Subcutaneous abdominal adipose tissue (tissue), 5 donors: ENCODE measurements around the gene IL17RB.

Source experiments
- H3K27ac ChIP-seq: one replicate; pipeline ENCODE4 v1.7.0; 2013; ENCODE audit warnings: low read depth, mild to moderate bottlenecking, inconsistent platforms, low read length, moderate library complexity
- H3K27me3 ChIP-seq, 5 donors: one replicate each; pipeline ENCODE4 v1.7.0; 2013; ENCODE audit warnings: low read length in 5 of 5, inconsistent platforms in 1 of 5; ENCODE audit not compliant: control insufficient read depth in 5 of 5, insufficient read depth in 4 of 5
- H3K36me3 ChIP-seq, 5 donors: one replicate each; pipeline ENCODE4 v1.7.0; 2013; ENCODE audit warnings: low read length in 5 of 5; ENCODE audit not compliant: control insufficient read depth in 5 of 5, insufficient read depth in 5 of 5
- H3K4me1 ChIP-seq, 5 donors: one replicate each; pipeline ENCODE4 v1.7.0; 2013; ENCODE audit warnings: low read length in 5 of 5, mild to moderate bottlenecking in 3 of 5, moderate library complexity in 1 of 5; ENCODE audit not compliant: control insufficient read depth in 5 of 5, insufficient read depth in 5 of 5
- H3K4me3 ChIP-seq, 5 donors: one replicate each; pipeline ENCODE4 v1.7.0; 2013; ENCODE audit warnings: low read length in 5 of 5, low read depth in 1 of 5
- H3K9ac ChIP-seq, 5 donors: one replicate each; pipeline ENCODE4 v1.7.0; 2013; ENCODE audit warnings: low read length in 5 of 5, mild to moderate bottlenecking in 4 of 5, moderate library complexity in 3 of 5
- H3K9me3 ChIP-seq, 5 donors: one replicate each; pipeline ENCODE4 v1.7.0; 2013; ENCODE audit warnings: low read length in 5 of 5; ENCODE audit not compliant: control insufficient read depth in 5 of 5
- donor health status: healthy.
- donor health status: healthy.
- donor health status: healthy.
- donor health status: healthy.
- donor health status: healthy.

IL17RB gene, protein sequence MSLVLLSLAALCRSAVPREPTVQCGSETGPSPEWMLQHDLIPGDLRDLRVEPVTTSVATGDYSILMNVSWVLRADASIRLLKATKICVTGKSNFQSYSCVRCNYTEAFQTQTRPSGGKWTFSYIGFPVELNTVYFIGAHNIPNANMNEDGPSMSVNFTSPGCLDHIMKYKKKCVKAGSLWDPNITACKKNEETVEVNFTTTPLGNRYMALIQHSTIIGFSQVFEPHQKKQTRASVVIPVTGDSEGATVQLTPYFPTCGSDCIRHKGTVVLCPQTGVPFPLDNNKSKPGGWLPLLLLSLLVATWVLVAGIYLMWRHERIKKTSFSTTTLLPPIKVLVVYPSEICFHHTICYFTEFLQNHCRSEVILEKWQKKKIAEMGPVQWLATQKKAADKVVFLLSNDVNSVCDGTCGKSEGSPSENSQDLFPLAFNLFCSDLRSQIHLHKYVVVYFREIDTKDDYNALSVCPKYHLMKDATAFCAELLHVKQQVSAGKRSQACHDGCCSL

DNA sequence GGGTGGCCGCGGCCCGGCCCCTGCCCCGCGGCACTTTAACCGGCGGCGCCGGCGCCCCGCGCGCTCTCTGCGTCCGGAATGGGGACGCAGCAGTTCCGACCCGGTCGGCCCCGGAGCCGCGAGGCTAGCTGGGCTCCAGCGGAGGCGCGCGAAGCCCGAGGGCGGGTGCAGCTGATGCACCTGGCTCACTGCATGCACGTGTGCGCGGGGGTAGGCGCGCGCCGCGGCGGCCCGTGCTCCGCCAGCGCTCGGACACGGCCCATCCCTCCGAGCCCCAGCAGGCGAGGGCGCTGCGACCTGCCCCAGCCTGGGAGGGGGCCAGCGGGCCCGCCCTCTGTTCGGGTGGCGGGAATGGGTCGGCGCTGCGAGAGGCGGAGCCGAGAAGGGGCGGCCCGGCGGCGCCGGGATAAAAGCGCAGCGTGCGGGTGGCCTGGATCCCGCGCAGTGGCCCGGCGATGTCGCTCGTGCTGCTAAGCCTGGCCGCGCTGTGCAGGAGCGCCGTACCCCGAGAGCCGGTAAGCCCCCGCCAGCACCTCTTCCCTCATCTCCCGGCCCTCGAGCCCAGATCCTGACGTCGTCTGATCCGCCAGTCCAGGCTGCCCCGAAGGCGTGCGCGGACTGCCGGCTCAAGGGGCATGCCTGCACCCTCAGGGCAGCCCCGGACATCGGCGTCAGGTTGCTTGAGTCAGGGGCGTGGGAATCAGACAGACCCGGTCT, at the start of gene IL17RB, which contains the start of gene CHDH:
Gene IL17RB, plus strand, starts transcription at position 435 of the 717 bp plus-strand sequence. Its CDS starts 21 bp downstream, at position 456.
Gene CHDH, minus strand, starts transcription at position 286 of the 717 bp plus-strand sequence. CDS start 22,411 bp downstream, outside the sequence.
- Histone ChIP-seq H3K9me3 (no peaks in the 10 kb centered on the region), H3K36me3 (no peaks in the 10 kb centered on the region), H3K9ac (peak within 1 kb of the TSS in 2 of 5 donors; percentile 49 to 62), H3K27ac (no peak within 1 kb of the TSS), H3K4me3 (peak within 1 kb of the TSS; percentile 67 to 79 (median 76)), H3K4me1 (peaks cover 0 to 18% (median 13%) of the 10 kb centered on the region in 5 donors), H3K27me3 (peaks cover 8 to 24% (median 19%) of the 10 kb centered on the region in 5 donors)

DNA sequence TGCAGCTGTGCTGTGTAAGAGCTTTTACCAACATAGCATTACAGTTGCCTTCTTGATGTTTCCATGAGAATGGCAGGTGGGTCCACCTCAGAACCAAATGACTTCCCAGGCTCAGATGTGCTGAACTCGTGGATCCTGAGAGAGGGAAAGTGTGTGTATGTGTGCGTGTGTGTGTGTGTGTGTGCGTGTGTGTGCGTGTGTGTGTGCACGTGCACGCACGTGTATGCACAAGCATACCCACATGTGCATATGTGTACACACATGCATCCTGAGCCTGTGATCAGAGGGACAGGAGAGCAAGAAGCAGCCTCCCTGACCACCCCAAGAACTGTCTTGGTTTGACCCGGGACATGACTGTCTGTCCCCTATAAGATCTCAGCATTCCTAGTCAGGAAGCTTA, 48.2 kb upstream of the IL17RB start:
- Histone ChIP-seq H3K9ac (no peak overlapping the region), H3K27ac (no peak overlapping the region), H3K9me3 (no peaks in the 10 kb centered on the region), H3K36me3 (no peaks in the 10 kb centered on the region), H3K4me3 (no peak overlapping the region), H3K4me1 (peaks cover 0 to 2% (median 0%) of the 10 kb centered on the region in 5 donors), H3K27me3 (peaks cover 0 to 19% (median 0%) of the 10 kb centered on the region in 5 donors)

DNA sequence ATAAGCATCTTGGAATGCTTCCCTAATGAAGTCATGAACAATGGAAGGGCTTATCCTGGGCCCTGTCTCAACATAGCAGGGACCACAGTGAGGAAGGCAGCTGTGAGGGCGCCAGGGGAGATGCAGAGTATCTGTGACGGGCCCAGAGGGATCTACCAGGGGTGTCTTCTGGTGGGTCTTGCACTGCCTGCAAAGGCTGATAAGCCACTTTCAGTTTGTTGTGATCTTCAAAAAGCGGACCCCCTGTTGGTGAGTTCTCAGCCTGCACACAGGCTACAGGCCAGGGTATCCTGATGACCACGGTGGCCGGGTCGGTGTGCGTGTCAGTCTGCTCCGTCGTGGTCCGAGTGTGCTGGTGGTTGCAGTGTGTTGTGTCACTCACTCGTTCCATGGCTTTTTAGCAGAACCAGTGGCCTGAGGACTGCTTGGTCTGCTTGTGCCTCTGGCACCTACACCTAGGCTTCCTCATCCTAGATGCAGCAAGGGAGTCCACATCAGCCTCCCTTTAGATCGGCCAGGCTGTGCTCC, 47.0 kb upstream of the IL17RB start:
- peaks cover 0 to 2% (median 0%) of the 10 kb centered on the region in 5 donors for H3K4me1 ChIP-seq
- no peak overlapping the region for H3K4me3 ChIP-seq
- no peak overlapping the region for H3K27ac ChIP-seq

DNA sequence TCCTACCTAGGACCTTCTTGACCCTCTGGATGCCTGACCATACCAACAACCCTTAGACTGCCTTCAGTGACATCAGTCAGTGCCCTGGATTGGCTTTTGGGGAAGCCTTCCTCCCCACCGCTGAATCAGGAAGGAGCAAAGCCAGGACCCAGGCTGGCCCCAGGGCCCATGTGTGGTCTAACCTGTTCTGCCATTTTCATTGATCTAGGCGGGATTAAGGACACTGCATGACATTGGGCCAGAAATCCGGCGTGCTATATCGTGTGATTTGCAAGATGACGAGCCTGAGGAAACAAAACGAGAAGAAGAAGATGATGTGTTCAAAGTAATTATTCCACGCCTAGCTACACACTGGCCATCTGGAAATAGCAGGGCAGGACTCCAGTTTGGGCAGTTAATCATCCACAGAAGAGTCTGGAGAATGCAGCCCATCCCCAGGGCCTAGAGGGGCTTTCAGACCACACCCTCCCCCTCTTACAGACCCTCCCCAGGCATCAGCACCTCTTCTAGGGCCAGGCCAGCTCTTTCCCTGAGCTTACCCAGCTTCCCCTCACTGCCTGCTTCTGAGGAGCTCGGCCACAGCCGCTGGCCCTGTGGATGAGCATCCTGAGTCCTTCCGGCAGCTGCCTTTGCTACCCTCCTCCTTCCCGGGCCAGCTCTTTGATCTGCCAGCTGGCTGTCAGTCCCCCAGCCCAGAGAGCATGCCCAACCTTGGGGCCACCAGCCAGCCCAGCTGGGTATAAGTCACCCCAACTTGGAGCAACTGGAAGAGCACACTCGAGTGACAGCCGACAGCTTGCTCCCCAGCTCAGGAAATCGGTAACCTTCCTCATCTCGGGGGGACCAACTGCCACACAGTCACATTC, 46.1 kb upstream of the IL17RB start:
- H3K36me3 ChIP-seq, result no peaks in the 10 kb centered on the region
- peaks cover 0 to 2% (median 0%) of the 10 kb centered on the region in 5 donors for H3K4me1 ChIP-seq
- H3K27me3 ChIP-seq, result peaks cover 0 to 15% (median 4%) of the 10 kb centered on the region in 5 donors
- no peaks in the 10 kb centered on the region for H3K9me3 ChIP-seq
- H3K27ac ChIP-seq, result no peak overlapping the region
- no peak overlapping the region for H3K9ac ChIP-seq
- no peak overlapping the region for H3K4me3 ChIP-seq

More for the DNA sequence above, 47.0 kb upstream of the IL17RB start:
- H3K9ac ChIP-seq, result no peak overlapping the region
- H3K36me3 ChIP-seq, result no peaks in the 10 kb centered on the region
- H3K9me3 ChIP-seq, result no peaks in the 10 kb centered on the region
- H3K27me3 ChIP-seq, result peaks cover 0 to 19% (median 2%) of the 10 kb centered on the region in 5 donors

DNA sequence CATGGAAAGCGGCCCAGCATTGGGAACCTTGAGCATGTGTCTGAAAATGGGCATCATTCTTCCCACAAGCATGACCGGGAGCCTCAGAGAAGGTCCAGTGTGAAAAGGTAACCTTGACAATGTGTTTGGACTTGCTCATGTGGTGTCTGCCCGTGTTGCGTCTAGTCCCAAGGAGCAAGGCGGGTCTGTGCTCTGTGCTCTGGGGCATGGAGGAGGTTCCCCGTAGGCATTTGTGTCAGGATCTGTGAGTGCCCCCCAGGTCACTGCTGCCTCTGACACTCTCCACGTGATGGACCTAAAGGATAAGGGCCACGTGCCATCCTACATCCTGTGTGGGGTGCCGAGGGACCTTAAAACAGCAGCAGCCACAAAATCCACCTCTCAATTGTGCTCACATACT, 45.0 kb upstream of the IL17RB start:
- no peak overlapping the region for H3K27ac ChIP-seq
- H3K4me3 ChIP-seq, result no peak overlapping the region
- H3K9ac ChIP-seq, result no peak overlapping the region
- H3K27me3 ChIP-seq, result peaks cover 2 to 10% (median 7%) of the 10 kb centered on the region in 5 donors
- H3K4me1 ChIP-seq, result peaks cover 0 to 2% (median 0%) of the 10 kb centered on the region in 5 donors
- no peaks in the 10 kb centered on the region for H3K36me3 ChIP-seq
- no peaks in the 10 kb centered on the region for H3K9me3 ChIP-seq

DNA sequence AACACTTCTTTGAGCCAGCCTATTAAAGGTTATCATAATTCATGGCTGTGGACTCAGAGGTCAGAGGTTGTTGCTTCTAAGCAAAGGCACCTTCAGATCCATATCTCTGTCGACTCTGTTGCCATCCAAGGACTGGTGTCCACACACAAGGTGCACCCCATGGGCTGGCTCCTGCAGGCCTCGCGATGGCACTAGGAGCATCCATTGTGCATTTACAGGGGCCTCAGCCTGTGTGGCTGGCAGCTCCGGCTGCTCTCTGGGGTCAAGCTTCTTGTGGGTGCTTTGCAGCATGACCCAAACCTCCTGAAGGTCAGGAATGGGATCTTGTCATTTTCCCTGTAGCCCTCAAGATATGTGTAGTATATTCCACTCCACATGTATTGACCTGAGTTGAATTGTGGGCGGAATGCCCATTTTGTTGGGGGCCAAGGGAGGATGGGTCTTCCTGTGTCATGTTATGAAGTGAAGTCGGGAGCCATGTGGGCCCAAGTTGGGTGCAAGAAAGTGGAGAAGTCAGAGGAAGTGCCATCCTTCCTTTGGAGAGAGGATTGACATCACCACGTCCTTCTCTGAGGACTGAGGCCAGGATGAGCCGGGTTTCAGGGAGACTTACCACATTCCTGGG, 44.0 kb upstream of the IL17RB start:
- no peak overlapping the region for H3K4me3 ChIP-seq
- peaks cover 4 to 10% (median 9%) of the 10 kb centered on the region in 5 donors for H3K27me3 ChIP-seq
- H3K36me3 ChIP-seq, result no peaks in the 10 kb centered on the region
- H3K9ac ChIP-seq, result no peak overlapping the region
- peaks cover 0 to 2% (median 0%) of the 10 kb centered on the region in 5 donors for H3K4me1 ChIP-seq
- no peaks in the 10 kb centered on the region for H3K9me3 ChIP-seq
- H3K27ac ChIP-seq, result no peak overlapping the region

DNA sequence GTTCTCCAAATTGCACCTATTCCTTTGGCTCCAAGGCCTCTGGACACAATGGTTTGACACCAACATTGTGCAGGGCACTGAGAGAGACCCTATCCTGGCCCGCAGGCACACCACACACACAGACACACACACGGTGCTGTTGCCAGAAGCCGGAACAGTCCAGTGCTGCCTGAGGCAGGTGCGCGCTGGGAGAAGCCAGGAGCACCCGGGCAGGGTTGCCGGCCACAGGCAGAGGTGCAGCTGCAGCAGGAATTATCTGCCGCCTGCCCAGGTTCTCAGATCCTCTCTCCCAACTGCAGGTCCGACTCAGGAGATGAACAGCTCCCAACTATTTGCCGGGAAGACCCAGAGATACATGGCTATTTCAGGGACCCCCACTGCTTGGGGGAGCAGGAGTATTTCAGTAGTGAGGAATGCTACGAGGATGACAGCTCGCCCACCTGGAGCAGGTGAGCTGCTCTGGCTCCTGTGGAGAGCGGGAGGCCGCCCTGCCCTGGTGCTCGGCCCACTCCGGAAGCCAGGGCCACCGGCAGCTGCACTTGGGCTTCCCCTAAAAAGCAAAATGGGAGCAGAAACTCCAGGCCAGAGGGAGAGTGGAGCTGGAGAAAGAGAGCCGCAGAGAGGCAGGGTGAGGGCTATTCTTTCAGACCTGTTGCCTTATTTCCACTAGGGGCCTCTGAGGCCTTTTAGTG, 43.1 kb upstream of the IL17RB start:
- Histone ChIP-seq H3K27ac (no peak overlapping the region), H3K4me3 (no peak overlapping the region), H3K9me3 (no peaks in the 10 kb centered on the region), H3K27me3 (peaks cover 4 to 12% (median 11%) of the 10 kb centered on the region in 5 donors), H3K36me3 (no peaks in the 10 kb centered on the region), H3K9ac (no peak overlapping the region), H3K4me1 (no peaks in the 10 kb centered on the region)

DNA sequence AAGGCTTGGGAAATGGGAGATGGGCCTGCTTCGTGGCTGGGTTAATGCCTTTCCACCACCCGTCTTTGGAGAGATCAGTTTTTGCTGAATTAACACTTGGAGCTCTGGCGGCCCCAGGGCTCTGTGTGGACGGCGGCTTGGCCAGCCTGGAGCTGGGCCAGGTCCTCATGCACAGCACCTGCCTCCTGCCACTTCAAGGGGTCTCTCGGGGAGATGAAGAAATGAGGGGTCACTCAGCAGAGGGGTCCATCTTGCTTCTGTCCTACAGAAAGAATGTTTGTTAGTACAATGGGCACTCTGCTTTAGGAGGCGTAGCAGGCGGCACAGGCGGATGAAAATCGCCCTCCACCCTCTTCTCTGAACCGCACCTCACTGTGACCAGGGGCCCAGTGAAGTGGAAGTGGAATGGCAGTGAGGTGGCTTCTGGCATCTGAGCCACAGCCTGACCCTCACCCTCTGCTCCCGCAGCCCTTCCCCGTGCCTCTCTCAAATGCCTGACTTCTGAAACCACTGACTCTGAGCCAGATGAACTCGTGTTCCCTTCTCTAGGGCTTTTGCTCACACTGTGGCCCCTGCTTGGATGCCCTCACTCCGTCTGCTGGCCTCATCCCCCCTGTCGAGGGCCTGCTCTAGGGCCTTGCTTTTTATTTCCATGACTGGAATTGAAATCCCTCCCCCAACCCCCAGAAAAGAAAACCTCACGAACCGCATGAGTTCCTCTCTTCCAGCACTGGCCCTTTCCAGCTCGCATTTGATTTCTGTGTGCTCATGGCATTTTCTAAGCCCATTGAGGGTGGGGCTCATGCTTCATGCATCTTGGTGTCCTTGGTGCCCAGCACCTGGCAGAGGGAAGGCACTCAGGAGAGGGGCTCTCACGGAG, 42.3 kb upstream of the IL17RB start:
- H3K4me3 ChIP-seq, result no peak overlapping the region
- H3K4me1 ChIP-seq, result no peaks in the 10 kb centered on the region
- peaks cover 4 to 12% (median 11%) of the 10 kb centered on the region in 5 donors for H3K27me3 ChIP-seq
- no peaks in the 10 kb centered on the region for H3K36me3 ChIP-seq
- no peak overlapping the region for H3K27ac ChIP-seq
- H3K9me3 ChIP-seq, result no peaks in the 10 kb centered on the region
- no peak overlapping the region for H3K9ac ChIP-seq
